ENCODE results near the gene TSTD1. TPM values are rescaled to one million over a fixed set of nuclear protein-coding genes. Genes with fewer than 3 reads are reported as not detected.
"Not testable (repeated sequence)": the region's sequence is repeated elsewhere in the genome, so short reads cannot be mapped to it uniquely, and the experiment has no call there.

Gene TSTD1
- total RNA-seq, 1 experiment from 2014 or later = not detected

DNA sequence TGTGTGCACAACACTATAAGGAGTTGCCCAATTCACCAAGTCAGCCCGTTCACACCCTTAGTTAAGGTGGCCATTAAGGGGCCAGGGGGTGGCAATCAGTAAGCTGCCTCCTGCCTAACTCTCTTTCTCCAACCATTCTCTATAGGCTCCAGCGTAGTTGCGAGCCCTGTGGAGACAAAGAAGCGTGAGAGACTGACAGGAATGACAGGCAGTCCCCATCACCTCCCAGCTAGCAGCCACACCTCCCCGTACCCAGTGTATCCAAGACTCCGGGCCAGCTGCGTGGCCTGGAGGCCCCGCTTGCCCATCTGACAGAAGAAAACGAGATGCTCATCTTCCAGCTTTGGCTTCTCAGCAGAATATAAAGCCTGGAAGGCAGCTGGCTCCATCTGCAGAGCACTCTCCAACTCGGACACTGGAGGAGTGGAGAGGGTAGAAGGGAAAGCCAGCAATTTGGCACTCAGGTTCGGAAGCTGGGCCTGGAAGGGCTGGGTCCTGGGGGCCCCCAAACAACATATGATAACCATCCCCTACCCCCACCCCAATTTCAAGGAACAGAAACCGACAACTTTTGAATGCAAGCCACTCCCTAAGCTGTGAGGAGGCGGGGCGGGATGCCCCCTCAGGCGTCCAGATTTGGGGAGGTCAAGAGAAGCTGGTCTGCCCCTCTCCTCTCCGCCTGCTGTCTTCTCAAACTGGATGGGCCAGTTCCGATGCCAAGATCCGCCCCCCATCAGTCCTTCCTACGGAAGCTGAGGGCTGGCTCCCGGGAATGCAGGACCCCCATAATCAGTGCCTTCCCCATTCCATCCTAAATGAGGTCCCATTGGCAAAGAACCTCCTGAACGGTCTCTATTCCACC is 872 bp downstream of the TSTD1 start:
- no peak for DNase-seq (ENCODE audit: low spot score)

DNA sequence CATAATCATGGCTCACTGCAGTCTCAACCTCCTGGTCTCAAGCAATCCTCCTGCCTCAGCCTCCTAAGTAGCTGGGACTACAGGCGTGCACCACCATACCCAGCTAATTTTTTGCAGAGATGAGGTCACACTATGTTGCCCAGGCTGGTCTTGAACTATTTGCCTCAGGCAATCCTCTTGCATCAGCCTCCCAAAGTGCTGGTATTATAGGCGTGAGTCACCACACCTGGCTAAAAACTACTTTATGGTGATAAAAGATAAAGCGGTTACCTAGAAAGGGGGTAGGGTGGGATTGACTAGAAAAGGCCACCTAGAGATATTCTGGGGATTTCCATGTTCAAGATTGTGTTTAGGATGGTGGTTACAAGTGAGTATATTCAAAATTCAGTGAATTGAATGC is 5.0 kb downstream of the TSTD1 start:
- no peak for DNase-seq (ENCODE audit: low spot score)

DNA sequence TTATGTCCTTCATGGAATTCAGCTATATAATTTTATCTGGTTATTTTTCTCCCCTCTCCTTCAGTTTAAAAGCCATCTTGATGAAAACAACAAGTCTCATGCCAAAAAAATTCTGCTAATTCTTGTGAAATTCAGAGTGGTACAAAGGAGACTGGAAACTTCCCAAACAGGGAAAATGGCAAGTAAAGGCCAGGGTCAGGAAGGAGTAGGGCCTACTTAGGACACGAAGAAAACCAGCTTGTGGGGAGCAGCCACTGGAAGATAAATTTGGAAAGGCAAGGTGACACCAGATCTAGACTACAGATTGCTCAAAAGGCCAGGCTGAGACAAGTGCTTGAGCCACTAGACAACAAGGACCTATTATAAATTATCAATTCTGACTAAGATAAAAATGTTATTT is 6.4 kb downstream of the TSTD1 start:
- DNase-seq (ENCODE audit: low spot score) = no peak

DNA sequence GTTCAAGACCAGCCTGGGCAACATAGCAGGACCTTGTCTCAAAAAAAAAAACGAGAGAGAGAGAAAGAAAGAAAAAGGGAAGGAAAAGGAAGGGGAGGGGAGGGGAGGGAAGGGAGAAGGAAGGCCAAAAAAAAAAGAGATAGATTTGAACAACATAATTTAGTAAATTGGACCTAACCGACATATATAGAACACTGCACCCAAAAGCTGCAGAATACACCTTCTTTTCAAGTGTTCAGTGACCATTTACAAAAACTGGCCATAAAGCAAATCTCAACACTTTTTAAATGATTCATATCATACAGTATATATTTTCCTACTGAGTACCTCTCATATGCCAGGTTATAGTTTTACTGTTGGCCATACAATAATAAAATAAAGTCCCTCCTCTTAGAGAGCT is 6.9 kb downstream of the TSTD1 start:
- no peak for DNase-seq (ENCODE audit: low spot score)

DNA sequence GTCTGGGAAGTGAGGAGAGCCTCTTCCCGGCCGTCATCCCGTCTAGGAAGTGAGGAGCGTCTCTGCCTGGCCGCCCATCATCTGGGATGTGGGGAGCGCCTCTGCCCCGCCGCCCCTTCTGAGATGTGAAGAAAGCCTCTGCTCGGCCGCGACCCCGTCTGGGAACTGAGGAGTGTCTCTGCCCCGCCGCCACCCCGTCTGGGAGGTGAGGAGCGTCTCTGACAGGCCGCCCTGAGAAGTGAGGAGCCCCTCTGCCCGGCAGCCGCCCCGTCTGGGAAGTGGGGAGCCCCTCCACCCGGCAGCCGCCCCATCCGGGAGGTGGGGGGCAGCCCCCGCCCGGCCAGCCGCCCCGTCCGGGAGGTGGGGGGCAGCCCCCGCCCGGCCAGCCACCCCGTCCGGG is 9.3 kb downstream of the TSTD1 start:
- not testable (repeated sequence) for DNase-seq (ENCODE audit: low spot score)

DNA sequence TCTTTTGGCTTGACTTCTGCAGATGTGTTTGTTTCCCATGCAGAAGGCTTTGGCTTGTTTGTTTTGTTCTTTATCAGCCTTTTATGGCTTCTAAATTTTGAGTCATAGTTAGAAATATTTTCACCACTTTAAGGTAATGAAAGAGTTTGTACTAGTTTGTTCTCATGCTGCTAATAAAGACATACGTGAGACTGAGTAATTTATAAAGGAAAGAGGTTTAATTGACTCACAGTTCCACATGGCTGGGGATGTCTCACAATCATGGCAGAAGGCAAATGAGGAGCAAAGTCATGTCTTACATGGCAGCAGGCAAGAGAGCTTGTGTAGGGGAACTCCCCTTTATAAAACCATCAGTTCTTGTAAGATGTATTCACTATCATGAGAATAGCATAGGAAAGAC is 11.8 kb downstream of the TSTD1 start:
- DNase-seq (ENCODE audit: low spot score) = not testable (repeated sequence)

DNA sequence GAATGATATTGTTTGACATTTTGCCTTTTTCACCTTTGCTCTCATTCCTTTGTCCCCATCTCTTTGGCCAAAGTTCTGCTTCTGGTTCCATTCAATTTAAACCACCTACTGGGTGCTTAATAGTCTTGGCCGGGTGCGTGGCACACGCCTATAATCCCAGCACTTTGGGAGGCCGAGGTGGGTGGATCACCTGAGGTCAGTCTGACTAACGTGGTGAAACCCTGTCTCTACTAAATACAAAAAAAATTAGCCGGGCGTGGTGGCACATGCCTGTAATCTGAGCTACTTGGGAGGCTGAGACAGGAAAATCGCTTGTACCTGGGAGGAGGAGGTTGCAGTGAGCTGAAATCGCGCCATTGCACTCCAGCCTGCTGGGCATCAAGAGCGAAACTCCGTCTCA is 16.3 kb downstream of the TSTD1 start:
- not testable (repeated sequence) for DNase-seq (ENCODE audit: low spot score)

DNA sequence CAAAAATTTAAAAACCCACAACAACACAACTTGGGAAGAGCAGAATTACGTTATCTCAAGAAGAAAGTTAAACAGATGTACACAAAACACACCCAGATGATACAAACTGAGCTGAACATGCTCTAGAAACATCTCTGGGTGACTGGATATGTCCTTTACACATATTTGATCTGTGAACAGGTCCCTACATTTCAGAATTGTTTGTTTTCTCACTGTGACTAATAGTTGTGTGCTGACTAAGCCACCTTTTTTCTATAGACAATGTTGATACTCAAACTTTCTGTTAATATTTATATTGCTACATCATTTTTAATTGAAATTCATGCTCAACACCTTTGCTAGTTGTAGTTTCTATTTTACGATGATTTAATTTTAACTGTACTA is 16.8 kb downstream of the TSTD1 start:
- DNase-seq (ENCODE audit: low spot score) = no peak

DNA sequence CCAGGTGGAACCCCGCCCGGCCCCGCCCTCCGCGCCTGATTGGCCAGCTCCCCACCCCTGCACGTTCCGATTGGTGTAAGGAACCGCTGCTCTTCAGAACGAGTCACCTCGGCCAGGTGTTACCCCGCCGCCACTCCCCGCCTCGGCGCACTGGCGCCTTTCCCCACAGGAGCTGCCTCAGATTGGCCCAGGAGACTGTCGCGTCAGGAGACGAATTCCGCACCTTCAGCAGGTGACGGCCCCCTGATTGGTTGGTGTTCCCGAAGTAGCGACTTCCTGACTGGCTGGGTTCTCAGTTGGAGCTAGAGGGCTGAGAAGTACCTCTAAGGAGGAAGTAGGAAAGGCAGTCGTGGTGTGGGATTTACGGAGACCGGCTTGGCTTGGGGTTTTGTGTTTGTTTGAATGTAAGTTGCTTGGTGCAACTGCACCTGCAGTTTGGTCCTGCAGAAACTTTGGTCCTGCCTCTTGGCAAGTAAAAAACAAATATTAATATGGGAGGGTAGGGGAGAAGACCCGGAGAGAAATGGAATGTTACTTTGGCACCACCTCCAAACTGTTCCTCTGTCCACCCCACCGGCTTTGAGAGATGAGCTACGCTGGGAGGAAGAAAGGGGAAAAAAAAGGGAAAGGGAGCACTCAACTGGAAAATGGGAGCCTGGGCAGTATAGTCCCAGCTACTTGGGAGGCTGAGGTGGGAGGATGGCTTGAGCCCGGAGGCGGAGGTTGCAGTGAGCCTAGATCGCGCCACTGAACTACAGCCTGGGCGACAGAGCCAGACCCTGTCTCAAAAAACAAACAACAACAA is 17.4 kb downstream of the TSTD1 start:
- peak; percentile 78 for DNase-seq (ENCODE audit: low spot score)

DNA sequence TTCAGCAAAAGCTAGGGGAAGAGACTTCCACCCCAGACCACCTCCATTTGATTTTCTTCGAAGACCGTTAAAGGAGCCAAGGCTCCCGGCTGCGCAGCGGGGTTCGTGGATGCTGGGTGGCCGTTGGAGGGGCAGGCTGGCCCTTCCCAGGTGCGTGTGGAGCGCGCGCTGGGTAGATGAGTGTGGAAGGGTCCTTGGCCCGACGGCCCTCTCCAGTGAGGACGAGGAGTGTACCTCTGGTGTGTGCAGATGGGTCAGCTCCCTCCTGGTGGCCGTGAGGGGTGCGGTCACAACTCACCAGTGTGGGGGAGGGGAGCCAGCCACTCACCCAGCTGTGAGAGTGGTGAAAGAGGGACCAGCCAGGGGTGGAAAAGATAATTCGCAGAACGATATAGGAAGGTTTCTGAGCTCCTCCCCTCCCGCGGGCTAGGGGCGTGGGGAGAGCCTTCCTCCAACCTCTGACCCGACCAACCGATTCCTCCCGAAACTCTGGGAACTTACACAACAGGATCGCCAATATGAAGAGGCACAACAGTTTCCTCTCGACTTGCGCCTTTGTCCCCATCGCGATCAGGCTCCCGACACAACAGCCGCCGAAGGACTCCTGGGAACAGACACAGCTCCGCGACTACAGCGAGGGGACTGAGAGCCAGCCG is 18.1 kb downstream of the TSTD1 start, which contains the start of gene F11R:
TSS of gene F11R (minus strand) at position 644 of the 656 bp plus-strand sequence. CDS start at position 565, 79 bp downstream.
- no peak for DNase-seq (ENCODE audit: low spot score)

DNA sequence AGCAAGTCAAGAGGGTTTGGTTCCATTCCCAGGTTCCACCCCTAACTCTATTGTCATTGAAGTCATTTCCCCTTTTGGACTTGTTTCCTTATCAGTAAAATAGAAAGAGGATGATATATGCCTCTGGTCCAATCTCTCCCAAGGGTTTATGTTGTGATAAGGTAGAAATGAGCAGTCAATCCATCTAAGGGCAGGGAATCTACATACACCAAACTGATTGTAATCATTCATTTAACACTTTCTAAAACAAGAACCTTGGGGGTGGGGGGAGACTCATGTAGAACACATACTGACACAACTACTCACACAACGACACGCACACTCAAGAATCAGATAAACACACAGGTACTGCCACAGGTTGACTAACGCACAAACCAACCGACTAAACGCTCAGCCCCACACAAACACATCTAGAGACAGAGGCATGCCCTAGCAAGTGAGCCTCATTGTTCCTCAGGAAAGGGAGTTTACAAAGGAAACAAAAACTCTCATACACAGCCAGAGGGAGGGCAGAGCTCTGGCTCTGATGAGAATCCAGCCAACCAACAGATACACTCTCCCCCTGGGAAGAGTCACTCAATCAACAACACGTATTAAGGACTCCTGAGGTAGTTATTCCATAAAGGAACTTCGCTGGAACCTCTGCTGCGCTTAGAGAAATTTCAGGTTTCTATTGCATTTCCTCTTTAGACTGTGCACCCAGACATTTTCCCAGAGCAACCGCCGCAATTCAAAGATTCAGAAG is 18.8 kb downstream of the TSTD1 start:
- no peak for DNase-seq (ENCODE audit: low spot score)

DNA sequence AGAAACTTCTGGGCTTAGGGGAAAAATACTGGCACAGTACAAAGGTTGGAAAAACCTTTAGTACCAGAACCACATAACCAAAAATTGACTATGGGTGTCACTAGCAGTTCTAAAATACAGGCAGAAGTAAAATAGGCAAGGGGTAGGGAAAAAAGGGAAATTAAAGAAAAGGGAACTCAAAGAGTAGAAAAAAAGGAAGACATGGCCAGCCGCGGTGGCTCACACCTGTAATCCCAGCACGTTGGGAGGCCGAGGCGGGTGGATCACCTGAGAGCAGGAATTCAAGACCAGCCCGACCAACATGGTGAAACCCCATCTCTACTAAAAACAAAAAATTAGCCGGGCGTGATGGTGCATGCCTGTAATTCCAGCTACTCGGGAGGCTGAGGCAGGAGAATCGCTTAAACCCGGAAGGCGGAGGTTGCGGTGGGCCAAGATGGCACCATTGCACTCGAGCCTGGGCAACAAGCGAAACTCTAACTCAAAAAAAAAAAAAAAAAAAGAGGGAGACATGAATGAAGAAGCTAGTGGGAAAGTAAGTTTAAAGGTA is 19.6 kb downstream of the TSTD1 start:
- DNase-seq (ENCODE audit: low spot score) = not testable (repeated sequence)

DNA sequence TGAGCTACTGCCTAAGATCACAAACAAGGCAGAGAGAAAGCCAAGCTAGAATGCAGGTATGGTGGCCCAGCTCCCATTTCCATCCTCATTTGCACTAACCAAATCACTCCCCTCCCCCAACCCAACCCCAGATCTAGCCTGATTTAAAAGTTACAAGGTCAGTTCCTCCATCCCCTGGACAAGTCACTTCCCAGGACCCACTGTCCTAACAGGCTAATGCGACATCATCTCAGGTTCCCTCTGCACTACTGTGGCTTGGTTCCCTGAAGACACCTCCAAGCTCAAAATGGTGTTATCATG is 20.2 kb downstream of the TSTD1 start:
- DNase-seq (ENCODE audit: low spot score) = no peak

DNA sequence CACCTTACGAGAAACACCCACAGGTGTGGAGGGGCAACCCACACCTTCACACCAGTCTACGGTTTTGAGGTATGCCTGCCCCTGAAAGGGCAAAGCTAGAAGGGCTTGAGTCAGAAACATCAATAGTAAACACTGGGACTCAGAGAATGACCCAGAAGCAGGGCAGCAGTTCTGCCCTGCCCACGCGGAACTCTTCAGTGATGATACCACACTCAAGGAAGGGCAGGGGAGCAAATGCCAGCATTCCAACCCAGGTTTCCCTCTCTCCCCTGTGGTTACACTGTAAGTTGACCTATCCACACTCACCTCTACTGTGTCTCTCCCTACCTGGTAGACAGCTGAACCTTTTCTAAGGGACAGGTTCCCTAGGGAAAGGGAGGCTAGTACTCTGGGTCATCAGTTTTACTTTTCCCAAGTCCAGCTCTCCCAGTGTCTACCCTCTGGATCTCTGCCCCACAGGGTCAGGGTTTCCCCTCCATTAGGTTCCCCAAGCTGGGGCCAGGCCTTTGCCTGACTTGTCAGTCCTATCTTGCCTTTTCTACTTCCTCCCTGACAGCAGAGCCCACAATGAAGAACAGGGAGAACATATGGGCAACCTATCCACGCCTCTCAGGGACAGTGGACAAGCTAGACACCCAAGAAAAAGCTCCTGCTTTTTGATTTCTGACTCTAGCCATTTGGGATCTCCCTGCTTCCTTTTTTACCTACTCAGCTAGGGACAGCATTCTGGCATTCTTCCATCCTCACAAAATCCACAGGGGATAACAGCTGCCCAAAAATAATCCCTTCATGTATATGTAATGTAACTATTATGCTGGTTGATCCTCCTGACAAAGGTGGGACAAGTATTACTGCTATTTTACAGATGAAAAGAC is 20.8 kb downstream of the TSTD1 start:
- DNase-seq (ENCODE audit: low spot score) = no peak

DNA sequence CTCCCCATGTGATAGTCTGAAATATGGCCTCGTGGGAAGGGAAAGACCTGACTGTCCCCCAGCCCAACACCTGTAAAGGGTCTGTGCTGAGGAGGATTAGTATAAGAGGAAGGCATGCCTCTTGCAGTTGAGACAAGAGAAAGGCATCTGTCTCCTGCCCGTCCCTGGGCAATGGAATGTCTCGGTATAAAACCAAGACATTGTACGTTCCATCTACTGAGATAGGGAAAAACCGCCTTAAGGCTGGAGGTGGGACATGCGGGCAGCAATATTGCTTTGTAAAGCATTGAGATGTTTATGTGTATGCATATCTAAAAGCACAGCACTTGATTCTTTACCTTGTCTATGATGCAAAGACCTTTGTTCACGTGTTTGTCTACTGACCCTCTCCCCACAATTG is 21.6 kb downstream of the TSTD1 start:
- not testable (repeated sequence) for DNase-seq (ENCODE audit: low spot score)

DNA sequence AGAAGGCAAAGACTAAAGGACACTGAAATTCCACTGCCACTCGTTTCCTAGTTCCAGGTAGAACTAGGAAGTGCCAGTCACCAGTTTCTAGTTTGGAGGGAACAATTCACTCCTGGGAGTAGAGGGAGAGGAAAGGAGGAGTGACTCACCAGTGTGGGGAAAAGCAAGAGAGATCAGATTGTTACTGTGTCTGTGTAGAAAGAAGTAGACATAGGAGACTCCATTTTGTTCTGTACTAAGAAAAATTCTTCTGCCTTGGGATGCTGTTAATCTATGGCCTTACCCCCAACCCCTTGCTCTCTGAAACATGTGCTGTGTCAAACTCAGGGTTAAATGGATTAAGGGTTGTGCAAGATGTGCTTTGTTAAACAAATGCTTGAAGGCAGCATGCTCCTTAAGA is 22.1 kb downstream of the TSTD1 start:
- not testable (repeated sequence) for DNase-seq (ENCODE audit: low spot score)

DNA sequence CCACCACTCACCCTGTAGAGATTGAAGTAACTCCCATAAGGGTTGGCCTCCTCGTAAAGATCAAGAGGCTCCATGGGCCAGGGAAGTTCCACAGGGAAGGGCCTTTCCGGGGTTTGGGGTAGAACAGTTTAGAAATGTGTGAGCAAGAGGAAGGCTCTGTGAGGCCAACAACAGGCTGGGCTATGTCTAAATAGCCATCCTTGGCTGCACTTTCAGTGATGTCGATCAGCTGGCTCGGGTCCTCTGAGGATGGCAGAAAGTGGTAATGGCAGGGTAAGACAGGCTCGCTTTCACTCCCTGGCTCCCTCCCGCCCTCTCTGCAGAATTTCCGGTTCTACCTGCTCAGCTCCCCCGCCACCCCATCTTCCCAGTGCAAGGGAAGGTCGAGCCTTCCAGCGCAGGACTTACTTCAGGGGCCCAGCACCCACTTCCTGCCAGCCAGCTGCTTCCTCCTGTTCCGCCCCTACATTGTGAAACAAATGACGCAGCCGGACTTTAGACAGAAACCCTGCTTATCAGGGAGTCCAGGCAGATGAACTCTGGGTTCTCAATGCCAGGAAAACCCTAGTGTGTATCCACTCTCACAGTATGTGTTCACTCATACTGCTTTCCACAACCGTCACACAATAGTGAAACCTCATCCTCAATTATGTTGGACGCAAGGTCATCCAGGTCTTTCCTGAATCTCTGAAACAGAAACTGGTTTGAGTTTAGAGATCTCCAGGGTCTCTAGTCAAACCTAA is 25.1 kb downstream of the TSTD1 start:
- DNase-seq (ENCODE audit: low spot score) = peak; percentile 67

DNA sequence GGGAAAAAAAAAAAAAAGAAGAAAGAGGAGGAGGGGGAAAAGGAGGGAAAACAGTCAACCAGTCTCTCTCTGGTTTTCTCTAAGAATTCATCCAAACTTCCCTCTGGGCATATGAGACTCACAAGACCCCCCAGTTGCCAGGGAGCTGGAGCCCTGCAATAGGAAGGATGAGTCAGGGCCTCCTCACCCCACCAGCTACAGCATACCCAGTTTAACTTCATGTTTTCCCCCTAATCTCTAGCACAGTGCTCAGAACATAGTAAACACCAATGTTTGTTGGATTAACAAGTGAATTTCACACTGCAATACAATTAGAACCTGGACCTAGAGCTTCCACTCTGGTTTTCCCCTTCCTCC is 25.7 kb downstream of the TSTD1 start:
- DNase-seq (ENCODE audit: low spot score) = no peak

DNA sequence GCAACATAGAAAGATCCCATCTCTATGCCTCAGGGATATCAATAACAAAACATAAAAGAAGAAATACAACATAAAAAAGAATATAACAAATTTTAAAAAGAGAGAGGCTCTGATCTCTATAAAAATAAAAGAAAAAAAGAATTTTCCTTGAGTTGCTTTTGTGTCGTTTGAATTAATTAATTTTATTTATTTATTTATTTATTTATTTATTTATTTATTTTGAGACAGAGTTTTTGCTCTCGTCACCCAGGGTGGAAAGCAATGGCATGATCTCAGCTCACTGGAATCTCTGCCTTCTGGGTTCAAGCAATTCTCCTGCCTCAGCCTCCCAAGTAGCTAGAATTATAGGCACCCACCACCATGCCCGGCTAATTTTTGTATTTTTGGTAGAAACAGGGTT is 26.3 kb downstream of the TSTD1 start:
- no peak for DNase-seq (ENCODE audit: low spot score)
